ENCODE measurements around the gene SH2D3C. TPM values are rescaled to one million over a fixed set of nuclear protein-coding genes. Genes with fewer than 3 reads are reported as not detected.

The SH2D3C gene
- total RNA-seq, 4 donors from 2014 or later: 6.1 to 12.1 (median 8.5) TPM

DNA sequence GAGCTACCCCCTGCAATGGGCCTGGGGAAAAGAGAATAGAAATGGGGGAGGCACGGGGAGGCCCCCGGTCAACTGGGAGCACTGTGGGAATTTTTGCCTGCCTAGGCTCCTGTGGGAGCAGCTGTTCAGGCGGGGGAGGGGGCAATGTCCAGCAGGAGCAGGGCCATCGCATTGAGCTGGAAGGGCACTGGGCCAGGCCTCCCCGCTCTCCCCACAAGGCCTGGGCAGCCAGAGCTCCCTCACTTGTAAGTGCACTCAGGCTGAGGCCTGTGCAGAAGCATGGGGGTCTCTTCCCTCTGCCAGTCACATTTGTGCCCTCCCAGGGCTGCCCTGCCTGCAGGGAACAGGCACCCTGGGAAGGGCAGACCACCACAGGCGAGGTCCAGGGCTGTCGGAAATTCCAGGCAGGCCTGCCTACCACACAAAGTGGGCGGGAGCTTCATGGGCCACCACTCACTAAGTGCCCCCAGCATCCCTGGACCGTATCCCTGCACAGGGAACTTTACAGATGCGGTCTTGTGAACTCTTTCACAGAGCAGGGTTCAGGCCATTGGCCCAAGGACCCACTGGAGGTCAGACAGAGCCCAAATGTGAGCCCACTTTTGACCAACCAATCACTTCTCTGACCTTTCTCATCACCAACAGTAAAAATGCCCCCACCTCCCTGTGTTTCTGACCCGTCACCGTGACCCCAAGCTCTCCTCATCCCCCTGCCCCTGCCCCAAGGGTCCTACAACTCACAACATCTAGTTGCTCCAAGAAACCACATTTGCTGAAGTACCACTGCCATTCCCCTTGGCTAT, 72.7 kb downstream of the SH2D3C start:
- Histone ChIP-seq H3K27ac (no peak overlapping the region), H3K4me3 (no peak overlapping the region), H3K27me3 (peaks cover 17% of the 10 kb centered on the region), H3K9me3 (no peaks in the 10 kb centered on the region), H3K36me3 (no peaks in the 10 kb centered on the region), H3K4me1 (no peaks in the 10 kb centered on the region)
- TF ChIP-seq POLR2AphosphoS5 (IDR thresholded peaks at IDR 0.05): no peak
- TF ChIP-seq, protein P1, sequence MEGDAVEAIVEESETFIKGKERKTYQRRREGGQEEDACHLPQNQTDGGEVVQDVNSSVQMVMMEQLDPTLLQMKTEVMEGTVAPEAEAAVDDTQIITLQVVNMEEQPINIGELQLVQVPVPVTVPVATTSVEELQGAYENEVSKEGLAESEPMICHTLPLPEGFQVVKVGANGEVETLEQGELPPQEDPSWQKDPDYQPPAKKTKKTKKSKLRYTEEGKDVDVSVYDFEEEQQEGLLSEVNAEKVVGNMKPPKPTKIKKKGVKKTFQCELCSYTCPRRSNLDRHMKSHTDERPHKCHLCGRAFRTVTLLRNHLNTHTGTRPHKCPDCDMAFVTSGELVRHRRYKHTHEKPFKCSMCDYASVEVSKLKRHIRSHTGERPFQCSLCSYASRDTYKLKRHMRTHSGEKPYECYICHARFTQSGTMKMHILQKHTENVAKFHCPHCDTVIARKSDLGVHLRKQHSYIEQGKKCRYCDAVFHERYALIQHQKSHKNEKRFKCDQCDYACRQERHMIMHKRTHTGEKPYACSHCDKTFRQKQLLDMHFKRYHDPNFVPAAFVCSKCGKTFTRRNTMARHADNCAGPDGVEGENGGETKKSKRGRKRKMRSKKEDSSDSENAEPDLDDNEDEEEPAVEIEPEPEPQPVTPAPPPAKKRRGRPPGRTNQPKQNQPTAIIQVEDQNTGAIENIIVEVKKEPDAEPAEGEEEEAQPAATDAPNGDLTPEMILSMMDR (IDR thresholded peaks at IDR 0.05): no peak
- no peak for ATAC-seq
- 67% methylated on average over 3 to 7 of the region's 12 CpGs for WGBS, 2 donors (ENCODE audit: low coverage in 1 of 2)

DNA sequence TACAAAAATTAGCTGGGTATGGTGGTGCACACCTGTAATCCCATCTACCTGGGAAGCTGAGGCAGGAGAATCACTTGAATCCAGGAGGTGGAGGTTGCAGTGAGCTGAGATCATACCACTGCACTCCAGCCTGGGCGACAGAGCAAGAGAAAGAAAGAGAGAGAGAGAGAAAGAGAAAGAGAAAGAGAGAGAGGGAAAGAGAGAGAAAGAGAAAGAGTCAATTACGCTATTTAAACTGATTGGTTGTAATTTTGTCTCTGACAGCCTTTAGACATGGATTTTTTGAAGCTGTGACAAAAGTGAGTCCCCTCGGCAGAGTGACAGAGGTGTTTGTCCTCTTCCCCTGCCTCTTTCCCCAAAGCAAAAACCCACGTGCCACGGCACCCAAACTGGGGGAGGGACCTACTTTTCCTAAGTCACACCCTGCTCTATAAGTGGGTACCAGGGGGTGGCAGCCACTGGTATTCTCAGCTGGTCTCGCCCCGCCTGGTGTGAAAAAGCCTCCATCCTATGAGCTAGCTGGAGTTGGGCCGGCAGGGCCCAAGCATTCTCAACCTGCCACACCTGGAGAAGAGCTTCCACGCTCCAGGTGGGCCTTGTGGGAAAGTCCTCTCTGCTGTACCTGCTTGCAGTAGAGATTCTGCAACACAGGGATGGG, 75.0 kb downstream of the SH2D3C start:
- Histone ChIP-seq H3K36me3 (no peaks in the 10 kb centered on the region), H3K9me3 (no peaks in the 10 kb centered on the region), H3K4me3 (no peak overlapping the region), H3K27me3 (peaks cover 17% of the 10 kb centered on the region), H3K27ac (no peak overlapping the region), H3K4me1 (peaks cover 0 to 19% (median 3%) of the 10 kb centered on the region in 3 donors)
- TF ChIP-seq POLR2AphosphoS5 (IDR thresholded peaks at IDR 0.05): no peak
- TF ChIP-seq, protein P1 (IDR thresholded peaks at IDR 0.05): no peak
- TF ChIP-seq POLR2A (IDR thresholded peaks at IDR 0.05): no peak
- TF ChIP-seq EP300 (IDR thresholded peaks at IDR 0.05): no peak
- ATAC-seq: no peak
- 30 to 77% methylated on average over 2 to 6 of the region's 9 CpGs for WGBS, 2 donors (ENCODE audit: low coverage in 1 of 2)

DNA sequence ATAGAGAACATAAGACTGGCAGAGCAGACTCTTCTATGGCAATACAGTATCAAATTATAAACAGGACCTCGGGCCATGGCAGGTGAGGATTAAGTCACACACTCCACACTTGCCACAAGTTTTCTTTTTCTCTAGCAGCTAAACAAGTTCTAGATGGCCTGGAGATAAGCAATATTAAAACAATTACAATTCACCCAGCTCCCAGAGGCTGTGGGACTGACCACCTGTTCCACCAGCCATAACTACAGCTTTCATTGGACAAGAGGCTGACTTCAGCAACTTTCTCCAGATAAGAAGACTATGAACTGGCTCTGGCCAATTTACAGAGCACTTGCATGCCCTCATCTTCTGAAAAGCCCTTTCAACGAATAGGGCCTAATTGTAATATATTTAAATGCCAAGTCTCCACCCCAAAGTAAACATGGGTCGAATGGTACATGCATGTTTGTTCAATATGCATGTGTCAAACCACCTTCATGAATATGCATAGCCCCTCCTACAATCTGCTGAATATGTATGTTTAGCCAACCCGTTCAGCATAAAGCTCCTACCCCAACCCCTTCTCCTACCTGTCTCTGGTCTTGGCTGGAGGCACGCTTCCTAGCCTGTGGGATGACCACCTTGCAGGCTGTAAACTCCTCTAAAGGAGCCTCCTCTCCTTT, 77.7 kb downstream of the SH2D3C start:
- Histone ChIP-seq H3K27me3 (peaks cover 17% of the 10 kb centered on the region), H3K27ac (no peak overlapping the region), H3K9me3 (no peaks in the 10 kb centered on the region), H3K4me1 (peaks cover 0 to 21% (median 3%) of the 10 kb centered on the region in 3 donors), H3K36me3 (no peaks in the 10 kb centered on the region), H3K4me3 (no peak overlapping the region)
- WGBS, 2 donors (ENCODE audit: low coverage in 1 of 2): 70 to 80% methylated on average over 3 to 5 of the region's 5 CpGs
- no peak for ATAC-seq
- TF ChIP-seq EP300 (IDR thresholded peaks at IDR 0.05) (no peak), POLR2AphosphoS5 (IDR thresholded peaks at IDR 0.05) (no peak), POLR2A (IDR thresholded peaks at IDR 0.05) (no peak)
- TF ChIP-seq, protein P1 (IDR thresholded peaks at IDR 0.05): no peak

DNA sequence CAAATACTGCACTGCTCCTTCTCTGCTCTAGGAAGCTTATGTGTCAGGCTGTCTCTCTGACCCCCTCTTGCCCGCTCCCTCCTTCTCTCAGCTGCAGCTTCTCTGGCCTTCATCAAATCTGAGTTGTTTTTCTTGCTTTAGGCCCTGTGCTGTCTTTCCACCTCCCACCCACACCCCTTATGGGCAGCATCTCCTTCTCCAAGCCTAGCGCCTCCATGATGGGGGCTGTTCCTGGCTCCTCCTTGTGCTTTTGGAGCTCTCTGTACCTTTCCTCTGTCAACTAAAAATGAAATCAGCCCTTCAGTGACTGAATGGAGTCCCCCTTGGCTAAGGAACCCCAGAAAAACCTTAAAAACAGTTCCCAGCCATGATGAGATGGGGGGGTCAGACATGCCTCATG, 78.3 kb downstream of the SH2D3C start:
- TF ChIP-seq POLR2AphosphoS5 (IDR thresholded peaks at IDR 0.05): no peak
- no peak for TF ChIP-seq POLR2A (IDR thresholded peaks at IDR 0.05)
- no peak for TF ChIP-seq EP300 (IDR thresholded peaks at IDR 0.05)
- TF ChIP-seq, protein P1 (IDR thresholded peaks at IDR 0.05): no peak
- Histone ChIP-seq H3K4me1 (peaks cover 0 to 21% (median 3%) of the 10 kb centered on the region in 3 donors), H3K27me3 (peaks cover 16% of the 10 kb centered on the region), H3K9me3 (no peaks in the 10 kb centered on the region), H3K4me3 (no peak overlapping the region), H3K27ac (peak overlapping the region in 2 of 4 donors; percentile 86 to 87), H3K36me3 (no peaks in the 10 kb centered on the region)
- ATAC-seq: no peak
- 85 to 100% methylated on average over 2 of the region's 2 CpGs for WGBS, 2 donors (ENCODE audit: low coverage in 1 of 2)
